SK-N-SH (cell line): ENCODE measurements around the gene SF3A2.

Source experiments
- CTCF ChIP-seq: fragments of 200-600 bp; sonication (generic); IDR thresholded peaks from 2 replicates; pipeline ENCODE4 v1.6.1; 2017; ENCODE audit warnings: antibody characterized with exemption, mild to moderate bottlenecking, moderate library complexity
- ELF1 ChIP-seq: IDR thresholded peaks from 2 replicates; pipeline ENCODE4 v1.4.0; 2012
- EZH2phosphoT487 ChIP-seq: fragments of 200-600 bp; sonication (generic); IDR thresholded peaks from 2 replicates; pipeline ENCODE4 v1.6.1; 2017; ENCODE audit warnings: low read depth, mixed run types, mild to moderate bottlenecking, antibody characterized with exemption, moderate library complexity, borderline replicate concordance
- GABPA ChIP-seq: IDR thresholded peaks from 2 replicates; pipeline ENCODE4 v1.4.0; 2012; ENCODE audit warnings: low read depth, mild to moderate bottlenecking
- POLR2AphosphoS5 ChIP-seq: IDR thresholded peaks from 2 replicates; pipeline ENCODE4 v1.6.1; 2012; ENCODE audit warnings: low read depth, low read length
- RCOR1 ChIP-seq: fragments of 150-350 bp; IDR thresholded peaks from 2 replicates; pipeline ENCODE4 v1.6.1; 2017; ENCODE audit warnings: antibody characterized with exemption, low read length
- TEAD4 ChIP-seq: IDR thresholded peaks from 2 replicates; pipeline ENCODE4 v1.4.0; 2012; ENCODE audit warnings: mild to moderate bottlenecking, borderline replicate concordance; ENCODE audit not compliant: insufficient read depth
- USF1 ChIP-seq: IDR thresholded peaks from 2 replicates; pipeline ENCODE4 v1.4.0; 2012; ENCODE audit warnings: low read depth, borderline replicate concordance
- USF2 ChIP-seq: fragments of 150-350 bp; IDR thresholded peaks from 2 replicates; pipeline ENCODE4 v1.6.1; 2017; ENCODE audit warnings: antibody characterized with exemption, low read length, low read depth, borderline replicate concordance
- ZBTB33 ChIP-seq: IDR thresholded peaks from 2 replicates; pipeline ENCODE4 v1.4.0; 2012; ENCODE audit warnings: low read depth, borderline replicate concordance

GRCh38 chr19:2239771-2240770, 3.4 kb downstream of the SF3A2 start:
- TF ChIP-seq CTCF (no peak), ZBTB33 (no peak), USF2 (no peak), TEAD4 (no peak), ELF1 (no peak), EZH2phosphoT487 (no peak), GABPA (no peak), RCOR1 (no peak), POLR2AphosphoS5 (no peak), USF1 (no peak)
